Measurements from ENCODE around the gene PTPN4. TPM values are rescaled to one million over a fixed set of nuclear protein-coding genes. Genes with fewer than 3 reads are reported as not detected.

The PTPN4 gene
- total and polyA plus RNA-seq, 8 donors = 4.4 to 18.7 (median 13.2) TPM

DNA sequence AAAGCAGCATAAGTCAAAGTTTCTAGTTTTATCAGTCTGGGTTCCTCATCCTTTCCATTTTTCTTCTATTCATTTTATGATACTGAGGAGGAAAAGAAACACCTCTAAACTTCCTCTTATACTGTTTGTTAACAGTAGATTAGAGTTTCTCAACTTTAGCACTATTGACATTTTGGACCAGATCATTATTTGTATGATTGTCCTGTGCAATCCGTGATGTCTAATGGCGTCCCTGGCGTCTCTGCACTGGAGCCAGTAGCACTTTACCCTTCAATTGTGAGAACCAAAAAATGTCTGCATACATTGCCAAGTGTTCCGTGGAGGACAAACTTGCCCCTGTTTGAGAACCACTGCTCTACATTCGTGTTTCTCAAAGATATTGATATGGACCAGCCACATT lies 25.2 kb downstream of the PTPN4 start:
- TF ChIP-seq, protein P1, sequence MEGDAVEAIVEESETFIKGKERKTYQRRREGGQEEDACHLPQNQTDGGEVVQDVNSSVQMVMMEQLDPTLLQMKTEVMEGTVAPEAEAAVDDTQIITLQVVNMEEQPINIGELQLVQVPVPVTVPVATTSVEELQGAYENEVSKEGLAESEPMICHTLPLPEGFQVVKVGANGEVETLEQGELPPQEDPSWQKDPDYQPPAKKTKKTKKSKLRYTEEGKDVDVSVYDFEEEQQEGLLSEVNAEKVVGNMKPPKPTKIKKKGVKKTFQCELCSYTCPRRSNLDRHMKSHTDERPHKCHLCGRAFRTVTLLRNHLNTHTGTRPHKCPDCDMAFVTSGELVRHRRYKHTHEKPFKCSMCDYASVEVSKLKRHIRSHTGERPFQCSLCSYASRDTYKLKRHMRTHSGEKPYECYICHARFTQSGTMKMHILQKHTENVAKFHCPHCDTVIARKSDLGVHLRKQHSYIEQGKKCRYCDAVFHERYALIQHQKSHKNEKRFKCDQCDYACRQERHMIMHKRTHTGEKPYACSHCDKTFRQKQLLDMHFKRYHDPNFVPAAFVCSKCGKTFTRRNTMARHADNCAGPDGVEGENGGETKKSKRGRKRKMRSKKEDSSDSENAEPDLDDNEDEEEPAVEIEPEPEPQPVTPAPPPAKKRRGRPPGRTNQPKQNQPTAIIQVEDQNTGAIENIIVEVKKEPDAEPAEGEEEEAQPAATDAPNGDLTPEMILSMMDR (IDR thresholded peaks at IDR 0.05) = no peak
- Histone ChIP-seq H3K36me3 (no peaks in the 10 kb centered on the region), H3K27me3 (no peaks in the 10 kb centered on the region), H3K27ac (no peak overlapping the region), H3K4me3 (no peak overlapping the region), H3K4me1 (no peaks in the 10 kb centered on the region), H3K9me3 (peaks cover 0 to under 1% (median 0%) of the 10 kb centered on the region in 4 donors)
- DNase-seq (no peak), FAIRE-seq (no peak), ATAC-seq (no peak)
- intact Hi-C loops (cut with DNase I) = no loop called here
- WGBS, 2 donors = 83 to 93% methylated on average over 5 of the region's 5 CpGs

DNA sequence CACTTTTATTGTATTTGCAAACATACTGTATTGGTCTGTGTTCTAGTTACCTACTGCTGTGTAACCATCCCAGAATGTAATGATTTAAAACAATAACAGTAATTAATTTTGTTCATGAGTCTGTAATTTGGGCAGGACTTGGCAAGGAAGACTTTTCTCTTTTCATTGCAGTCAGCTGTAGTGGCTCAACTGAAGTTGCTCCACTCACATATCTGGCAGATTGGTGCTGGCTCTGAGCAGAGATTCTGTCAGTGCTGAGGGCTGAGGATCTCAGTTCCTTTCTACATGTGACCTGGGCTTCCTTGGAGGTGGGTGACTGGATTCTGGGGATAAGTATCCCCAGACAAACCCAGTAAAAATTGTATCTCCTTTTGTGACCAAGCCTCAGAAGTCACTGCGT lies 26.6 kb downstream of the PTPN4 start:
- Histone ChIP-seq H3K27ac (no peak overlapping the region), H3K9me3 (peaks cover 0 to 4% (median 0%) of the 10 kb centered on the region in 4 donors), H3K27me3 (no peaks in the 10 kb centered on the region), H3K36me3 (no peaks in the 10 kb centered on the region), H3K4me3 (no peak overlapping the region), H3K4me1 (no peaks in the 10 kb centered on the region)
- intact Hi-C loops (cut with DNase I) = no loop called here
- WGBS, 2 donors = 90 to 98% methylated on average over 1 of the region's 1 CpG
- FAIRE-seq = no peak
- no peak for ATAC-seq
- TF ChIP-seq, protein P1 (IDR thresholded peaks at IDR 0.05) = no peak
- DNase-seq = no peak

DNA sequence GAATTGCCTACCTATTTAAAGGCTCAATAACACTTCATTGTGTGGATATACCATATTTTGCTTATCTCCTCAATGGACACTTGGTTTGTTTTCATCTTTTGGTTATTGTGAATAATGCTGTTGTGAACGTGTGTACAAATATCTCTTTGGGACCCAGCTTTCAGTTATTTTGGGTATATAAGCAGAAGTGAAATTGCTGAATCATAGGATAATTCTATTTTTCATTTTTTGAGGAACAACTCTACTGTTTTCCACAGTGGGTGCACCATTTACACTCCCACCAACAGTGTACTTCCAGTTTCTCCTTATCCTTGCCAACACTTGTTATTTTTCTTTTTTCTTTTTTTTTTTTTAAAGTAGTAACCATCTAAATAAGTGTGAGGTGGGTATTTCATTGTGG lies 29.0 kb downstream of the PTPN4 start:
- TF ChIP-seq, protein P1 (IDR thresholded peaks at IDR 0.05) = no peak
- no peaks in the 10 kb centered on the region for H3K4me1 ChIP-seq
- WGBS, 2 donors = 91 to 97% methylated on average over 1 of the region's 1 CpG
- no peaks in the 10 kb centered on the region for H3K27me3 ChIP-seq
- no peak for FAIRE-seq
- no peaks in the 10 kb centered on the region for H3K36me3 ChIP-seq
- peaks cover 0 to 4% (median 0%) of the 10 kb centered on the region in 4 donors for H3K9me3 ChIP-seq
- H3K27ac ChIP-seq = no peak overlapping the region
- no peak for ATAC-seq
- H3K4me3 ChIP-seq = no peak overlapping the region
- DNase-seq = no peak
- intact Hi-C loops (cut with DNase I) = no loop called here

DNA sequence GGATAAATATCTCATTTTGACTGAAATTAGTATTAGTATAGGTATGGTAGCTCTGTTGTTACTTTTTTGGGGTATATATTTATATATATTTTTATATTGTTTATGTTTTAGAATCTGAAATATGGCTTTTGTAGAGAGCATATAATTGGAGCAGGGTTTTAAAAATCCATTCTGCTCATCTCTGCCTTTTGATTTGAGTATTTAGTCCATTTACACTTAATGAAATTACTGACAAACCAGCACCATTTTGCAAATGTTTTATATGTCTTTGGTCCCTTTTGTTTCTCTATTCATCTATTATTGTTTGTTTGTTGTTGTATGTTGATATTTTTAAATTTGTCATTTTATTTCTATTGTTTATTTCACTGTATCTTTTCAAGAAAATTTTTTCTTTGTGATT lies 30.7 kb downstream of the PTPN4 start:
- intact Hi-C loops (cut with DNase I) = no loop called here
- TF ChIP-seq, protein P1 (IDR thresholded peaks at IDR 0.05) = no peak
- Histone ChIP-seq H3K4me3 (no peak overlapping the region), H3K27ac (no peak overlapping the region), H3K9me3 (peaks cover 0 to 4% (median 0%) of the 10 kb centered on the region in 4 donors), H3K4me1 (no peaks in the 10 kb centered on the region), H3K36me3 (no peaks in the 10 kb centered on the region), H3K27me3 (no peaks in the 10 kb centered on the region)
- DNase-seq = no peak
- no peak for ATAC-seq
- no peak for FAIRE-seq

DNA sequence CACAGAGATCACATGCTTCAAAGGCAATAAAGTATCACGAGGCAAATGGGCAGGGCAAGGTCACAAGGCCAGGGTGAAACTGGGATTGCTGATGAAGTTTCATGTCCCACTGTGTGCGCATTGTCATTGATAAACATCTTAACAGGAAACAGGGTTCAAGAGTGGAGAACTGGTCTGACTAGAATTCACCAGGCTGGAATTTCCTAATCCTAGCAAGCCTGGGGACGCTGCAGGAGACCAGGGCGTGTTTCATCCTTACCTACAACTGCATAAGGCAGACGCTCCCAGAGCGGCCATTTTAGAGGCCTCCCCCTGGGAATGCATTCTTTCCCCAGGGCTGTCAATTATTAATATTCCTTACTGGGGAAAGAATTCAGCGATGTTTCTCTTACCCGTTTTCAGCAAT lies 33.2 kb downstream of the PTPN4 start:
- FAIRE-seq = no peak
- WGBS, 2 donors = 88 to 94% methylated on average over 8 of the region's 8 CpGs
- no peak for ATAC-seq
- Histone ChIP-seq H3K36me3 (no peaks in the 10 kb centered on the region), H3K4me1 (no peaks in the 10 kb centered on the region), H3K27me3 (no peaks in the 10 kb centered on the region), H3K4me3 (no peak overlapping the region), H3K9me3 (peaks cover 0 to 4% (median 0%) of the 10 kb centered on the region in 4 donors), H3K27ac (no peak overlapping the region)
- intact Hi-C loops (cut with DNase I) = no loop called here
- TF ChIP-seq, protein P1 (IDR thresholded peaks at IDR 0.05) = no peak
- DNase-seq = no peak

Data from pancreas (tissue), 10 donors.